T-cell (primary cell): ENCODE results near the gene PPP6R1. TPM values are rescaled to one million over a fixed set of nuclear protein-coding genes. Genes with fewer than 3 reads are reported as not detected.

Experiments used
- ATAC-seq, 4 experiments: fragments of 200-7000 bp in 3 of 4; fragments of 150-1000 bp in 1 of 4; cut with Tn5 transposase; replicated peaks in 1 of 4; 1 replicate in 3 of 4; 2 replicates in 1 of 4; pipeline ENCODE4 v1.10.0; 2021; ENCODE audit warnings: moderate library complexity in 3 of 4, mild to moderate bottlenecking in 2 of 4, moderate number of reproducible peaks in 1 of 4
- CTCF ChIA-PET, 2 donors: fragments of 300-600 bp; sonication (Branson Sonifier 250); formaldehyde crosslinking; loops; one replicate each; lab custom pipeline; 2022; ENCODE audit warnings: antibody characterized with exemption in 2 of 2; lab: Charles Lee
- POLR2A ChIA-PET, 2 donors: fragments of 300-600 bp; sonication (Branson Sonifier 250); formaldehyde crosslinking; loops; one replicate each; lab custom pipeline; 2022; ENCODE audit warnings: antibody characterized with exemption in 2 of 2; lab: Charles Lee
- DNase-seq, 35 experiments: peaks; one replicate each; pipeline versions ENCODE4 v3.0.0 to v3.0.0-alpha.2; 2013 to 2023
- H3K27ac ChIP-seq: one replicate; pipeline ENCODE4 v1.5.1; 2013; ENCODE audit warnings: low read length
- H3K27me3 ChIP-seq, 2 experiments: replicated peaks in 1 of 2; 1 replicate in 1 of 2; 2 replicates in 1 of 2; pipeline versions ENCODE4 v1.6.1 to v1.7.0; 2013; ENCODE audit warnings: low read length in 1 of 2, mixed read lengths in 1 of 2; ENCODE audit not compliant: control insufficient read depth in 2 of 2, insufficient read depth in 2 of 2; ENCODE audit errors: extremely low read depth in 1 of 2
- H3K36me3 ChIP-seq, 2 donors: 1 replicate in 1 of 2; 2 replicates in 1 of 2; pipeline versions ENCODE4 v1.6.1 to v1.7.0; 2013; ENCODE audit warnings: low read length in 1 of 2; ENCODE audit not compliant: control insufficient read depth in 2 of 2, insufficient read depth in 1 of 2; ENCODE audit errors: extremely low read depth in 1 of 2
- H3K4me1 ChIP-seq, 2 experiments: 1 replicate in 1 of 2; 2 replicates in 1 of 2; pipeline versions ENCODE4 v1.6.1 to v1.7.0; 2013; ENCODE audit warnings: low read length in 2 of 2, mixed read lengths in 1 of 2; ENCODE audit not compliant: insufficient read depth in 2 of 2, control insufficient read depth in 1 of 2; ENCODE audit errors: extremely low read depth in 1 of 2
- H3K4me3 ChIP-seq, 2 donors: 1 replicate in 1 of 2; 2 replicates in 1 of 2; pipeline versions ENCODE4 v1.5.1 to v1.7.0; 2013; ENCODE audit warnings: mild to moderate bottlenecking in 2 of 2, low read length in 1 of 2, moderate library complexity in 1 of 2; ENCODE audit not compliant: control insufficient read depth in 1 of 2; ENCODE audit errors: extremely low read depth in 1 of 2
- H3K9me3 ChIP-seq: 2 replicates; pipeline ENCODE4 v1.7.0; 2013
- H3K27ac Mint-ChIP-seq, 2 donors: one replicate each; pipeline ENCODE4 v1.8.0; 2020 to 2021; ENCODE audit warnings: mild to moderate bottlenecking in 2 of 2, mixed read lengths in 2 of 2
- H3K27me3 Mint-ChIP-seq, 2 donors: one replicate each; pipeline ENCODE4 v1.8.0; 2021 to 2022; ENCODE audit warnings: mixed read lengths in 2 of 2
- H3K36me3 Mint-ChIP-seq: one replicate; pipeline ENCODE4 v1.8.0; 2021; ENCODE audit warnings: mixed read lengths
- H3K4me1 Mint-ChIP-seq, 3 donors: one replicate each; pipeline ENCODE4 v1.8.0; 2020 to 2022; ENCODE audit warnings: mixed read lengths in 3 of 3, mild to moderate bottlenecking in 1 of 3
- H3K4me3 Mint-ChIP-seq, 3 donors: one replicate each; pipeline ENCODE4 v1.8.0; 2020 to 2022; ENCODE audit warnings: mild to moderate bottlenecking in 3 of 3, mixed read lengths in 3 of 3, moderate library complexity in 3 of 3
- H3K9me3 Mint-ChIP-seq, 3 donors: one replicate each; pipeline ENCODE4 v1.8.0; 2020 to 2022; ENCODE audit warnings: mixed read lengths in 3 of 3
- WGBS: methylation state at CpG from one replicate; pipeline ENCODE4 v1.1.5; 2013; ENCODE audit warnings: missing lambda C conversion rate; ENCODE audit not compliant: insufficient coverage; 5-methylcytosine and 5-hydroxymethylcytosine counted together
- total RNA-seq, 35 experiments: library from RNA in 6 of 35; stranded (reverse) in 6 of 35; fragments of 120-200 nt in 1 of 35; gene quantifications; one replicate each; pipeline versions ENCODE4 v1.2.1 to v1.2.4 and lab custom pipeline; 2013 to 2026

Gene PPP6R1
- total RNA-seq, 5 donors from 2014 or later (not counting 1 experiment from before 2014, with no cell fraction given): 173 to 208 (median 194) TPM

- DNase-seq (no peak), ATAC-seq (no peak)
- Histone ChIP-seq H3K27ac (peak overlapping the region; percentile 75), H3K36me3 (peaks cover 18 to 34% of the 10 kb centered on the region in 2 donors), H3K4me3 (no peak overlapping the region), H3K4me1 (peaks cover 9 to 58% of the 10 kb centered on the region in 2 experiments), H3K9me3 (no peaks in the 10 kb centered on the region), H3K27me3 (no peaks in the 10 kb centered on the region)
- Mint-ChIP-seq H3K9me3 (no peaks in the 10 kb centered on the region), H3K4me3 (peak overlapping the region in 2 of 3 donors; percentile 2 to 13), H3K27ac (peak overlapping the region in 1 of 2 donors; percentile 71), H3K4me1 (peaks cover 13 to 41% (median 25%) of the 10 kb centered on the region in 3 donors), H3K36me3 (peaks cover 25% of the 10 kb centered on the region), H3K27me3 (no peaks in the 10 kb centered on the region)
- CTCF ChIA-PET: interaction anchor here in 1 of 2 donors (1.0 kb wide), 1 partner anchor 21 kb away, joined by 3 read pairs; no protein-coding TSS in a partner anchor
- POLR2A ChIA-PET: interaction anchor here (0.5 to 1.5 kb wide), 3 partner anchors 18 to 106 kb away, joined by 3 to 7 read pairs (median 3); no protein-coding TSS in a partner anchor
- 97% methylated on average over 14 of the region's 17 CpGs for WGBS
Measured at GRCh38 chr19:55277494-55277893, 18.7 kb upstream of the PPP6R1 start.

- 79% methylated on average over 12 of the region's 15 CpGs for WGBS
- CTCF ChIA-PET: no interaction called here
- H3K9me3 ChIP-seq: no peaks in the 10 kb centered on the region
Measured at GRCh38 chr19:55276720-55277430, 18.1 kb upstream of the PPP6R1 start.

DNA sequence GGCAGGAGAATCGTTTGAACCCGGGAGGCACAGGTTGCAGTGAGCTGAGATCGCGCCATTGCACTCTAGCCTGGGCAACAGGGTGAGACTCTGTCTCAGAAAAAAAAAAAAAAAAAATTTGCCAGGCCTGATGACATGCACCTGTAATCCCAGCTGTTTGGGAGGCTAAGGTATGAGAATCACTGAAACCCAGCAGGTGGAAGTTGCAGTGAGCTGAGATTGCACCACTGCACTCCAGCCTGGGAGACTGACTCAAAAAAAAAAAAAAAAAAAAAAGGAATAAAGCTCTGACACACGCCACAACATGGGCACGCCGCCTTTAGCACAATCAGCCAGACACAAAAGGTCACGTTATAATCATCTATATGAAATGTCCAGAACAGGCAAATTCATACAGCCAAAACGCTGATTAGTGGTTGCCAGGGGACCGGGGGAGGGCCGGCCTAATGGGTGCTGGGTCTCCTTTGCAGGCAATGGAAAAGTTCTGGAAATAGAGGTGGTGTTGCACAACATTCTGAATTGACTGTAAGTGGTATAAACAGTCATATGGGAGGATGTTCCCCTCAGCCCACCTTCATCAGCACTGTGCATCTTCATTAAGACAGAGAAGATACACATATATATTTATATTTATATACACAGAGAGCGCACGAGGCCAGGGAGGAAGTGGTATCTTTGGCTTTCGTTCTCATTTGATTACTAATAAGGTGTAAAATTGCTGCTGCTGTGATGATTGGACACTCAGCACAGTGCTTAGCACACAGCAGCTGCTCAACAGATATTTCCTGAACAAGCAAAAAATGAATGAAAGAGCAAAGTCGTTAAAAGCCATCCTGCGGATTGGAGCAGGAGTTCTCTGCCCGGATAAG is 17.3 kb upstream of the PPP6R1 start:
- Mint-ChIP-seq H3K36me3 (peaks cover 32% of the 10 kb centered on the region), H3K27ac (peak overlapping the region in 1 of 2 donors; percentile 58), H3K4me3 (peak overlapping the region in 2 of 3 donors; percentile 2 to 24), H3K4me1 (peaks cover 13 to 37% (median 25%) of the 10 kb centered on the region in 3 donors), H3K27me3 (no peaks in the 10 kb centered on the region), H3K9me3 (no peaks in the 10 kb centered on the region)
- Histone ChIP-seq H3K36me3 (peaks cover 18 to 42% of the 10 kb centered on the region in 2 donors), H3K9me3 (no peaks in the 10 kb centered on the region), H3K27me3 (no peaks in the 10 kb centered on the region), H3K27ac (peak overlapping the region; percentile 75), H3K4me1 (peaks cover 9 to 56% of the 10 kb centered on the region in 2 experiments), H3K4me3 (no peak overlapping the region)
- POLR2A ChIA-PET: interaction anchor here (0.6 to 1.5 kb wide), 4 partner anchors 19 to 200 kb away, joined by 3 to 6 read pairs (median 4); partner anchors contain the start of gene KMT5C (in 1 of the 2)
- 67% methylated on average over 11 of the region's 17 CpGs for WGBS
- ATAC-seq (no peak), DNase-seq (peak in 2 of 35 experiments; percentile 26 to 65)
- CTCF ChIA-PET: interaction anchor here in 1 of 2 donors (0.6 to 0.7 kb wide), 3 partner anchors 92 to 191 kb away, joined by 3 to 5 read pairs (median 4); partner anchors contain the start of gene DNAAF3

More at GRCh38 chr19:55276720-55277430, 18.1 kb upstream of the PPP6R1 start:
- POLR2A ChIA-PET: interaction anchor here (0.5 to 1.5 kb wide), 3 partner anchors 17 to 107 kb away, joined by 3 to 7 read pairs (median 3); no protein-coding TSS in a partner anchor
- H3K4me1 ChIP-seq: peaks cover 9 to 58% of the 10 kb centered on the region in 2 experiments
- peaks cover 13 to 41% (median 25%) of the 10 kb centered on the region in 3 donors for H3K4me1 Mint-ChIP-seq
- H3K4me3 Mint-ChIP-seq: peak overlapping the region in 2 of 3 donors; percentile 2 to 24
- no peak for ATAC-seq
- no peak overlapping the region for H3K4me3 ChIP-seq
- peak overlapping the region; percentile 75 for H3K27ac ChIP-seq
- no peaks in the 10 kb centered on the region for H3K27me3 Mint-ChIP-seq
- no peaks in the 10 kb centered on the region for H3K27me3 ChIP-seq
- no peaks in the 10 kb centered on the region for H3K9me3 Mint-ChIP-seq
- peaks cover 18 to 38% of the 10 kb centered on the region in 2 donors for H3K36me3 ChIP-seq
- DNase-seq: peak in 1 of 35 experiments; percentile 47
- H3K36me3 Mint-ChIP-seq: peaks cover 31% of the 10 kb centered on the region
- peak overlapping the region; percentile 39 to 71 for H3K27ac Mint-ChIP-seq

DNA sequence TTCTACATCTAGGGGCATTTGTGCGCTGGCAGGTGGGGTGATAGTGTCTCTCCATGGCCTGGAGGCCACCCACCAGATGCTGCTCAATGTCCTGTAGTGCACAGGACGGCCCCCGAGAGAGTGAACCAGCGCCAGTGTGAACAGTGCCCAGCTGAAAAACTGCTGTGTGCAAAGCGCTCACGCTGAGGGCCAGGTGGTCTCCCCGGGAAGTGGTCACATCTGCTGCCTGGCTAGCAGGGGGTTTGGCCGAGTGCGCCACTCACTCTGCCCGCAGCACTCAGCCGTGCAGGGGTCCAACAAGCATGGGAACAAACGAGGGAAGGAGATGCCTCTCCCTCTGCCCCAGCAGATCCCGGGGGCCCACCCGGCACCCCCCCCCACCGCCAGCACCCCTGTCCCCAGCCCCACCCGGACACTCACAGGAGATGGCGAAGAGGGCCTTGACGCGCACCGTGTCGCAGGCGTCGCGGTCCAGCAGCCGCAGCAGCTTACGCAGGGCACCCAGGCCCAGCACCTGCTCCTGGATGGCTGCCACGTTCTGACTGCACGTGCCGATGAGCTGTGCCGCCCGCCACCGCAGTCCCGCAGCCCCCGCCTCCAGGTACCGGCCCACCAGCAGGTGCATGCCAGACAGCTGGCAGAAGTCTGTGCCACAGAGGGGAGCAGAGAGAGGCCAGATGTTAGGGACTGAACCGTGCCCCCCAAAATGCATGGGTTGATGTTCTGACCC is 15.3 kb upstream of the PPP6R1 start:
- H3K4me1 ChIP-seq: peaks cover 3 to 38% of the 10 kb centered on the region in 2 experiments
- no peaks in the 10 kb centered on the region for H3K27me3 ChIP-seq
- H3K9me3 ChIP-seq: no peaks in the 10 kb centered on the region
- H3K4me1 Mint-ChIP-seq: peaks cover 0 to 19% (median 11%) of the 10 kb centered on the region in 3 donors
- ATAC-seq (no peak), DNase-seq (no peak)
- peaks cover 46% of the 10 kb centered on the region for H3K36me3 Mint-ChIP-seq
- H3K4me3 ChIP-seq: no peak overlapping the region
- H3K36me3 ChIP-seq: peaks cover 22 to 42% of the 10 kb centered on the region in 2 donors
- no peaks in the 10 kb centered on the region for H3K27me3 Mint-ChIP-seq
- WGBS: 99% methylated on average over 27 of the region's 36 CpGs
- no peak overlapping the region for H3K27ac ChIP-seq
- no peak overlapping the region for H3K4me3 Mint-ChIP-seq
- CTCF ChIA-PET: no interaction called here
- no peak overlapping the region for H3K27ac Mint-ChIP-seq
- H3K9me3 Mint-ChIP-seq: no peaks in the 10 kb centered on the region
- POLR2A ChIA-PET: no interaction called here

GRCh38 chr19:55272142-55272541 is 13.3 kb upstream of the PPP6R1 start:
- no peaks in the 10 kb centered on the region for H3K9me3 ChIP-seq
- Mint-ChIP-seq H3K4me1 (peaks cover 0 to 12% (median 8%) of the 10 kb centered on the region in 3 donors), H3K36me3 (peaks cover 48% of the 10 kb centered on the region), H3K27me3 (no peaks in the 10 kb centered on the region), H3K9me3 (no peaks in the 10 kb centered on the region), H3K27ac (no peak overlapping the region), H3K4me3 (no peak overlapping the region)
- peaks cover 22 to 39% of the 10 kb centered on the region in 2 donors for H3K36me3 ChIP-seq
- ATAC-seq (no peak), DNase-seq (no peak)
- no peaks in the 10 kb centered on the region for H3K27me3 ChIP-seq
- peaks cover 0 to 22% of the 10 kb centered on the region in 2 experiments for H3K4me1 ChIP-seq
- CTCF ChIA-PET: no interaction called here
- no peak overlapping the region for H3K4me3 ChIP-seq
- WGBS: 98% methylated on average over 17 of the region's 18 CpGs
- POLR2A ChIA-PET: no interaction called here
- H3K27ac ChIP-seq: no peak overlapping the region
